K562 (cell line): Measurements from ENCODE around the gene IFI27L1. TPM values are rescaled to one million over a fixed set of nuclear protein-coding genes. Genes with fewer than 3 reads are reported as not detected.

Experiments
- ARID2 ChIP-seq: fragments of 450-650 bp; IDR thresholded peaks from 2 replicates; pipeline ENCODE4 v1.6.1; 2017; ENCODE audit warnings: antibody characterized with exemption, mild to moderate bottlenecking
- CBX1 ChIP-seq: sonication (generic); IDR thresholded peaks from 2 replicates; pipeline ENCODE4 v1.6.1; 2016; ENCODE audit warnings: antibody characterized with exemption, low read depth, mild to moderate bottlenecking
- CBX3 ChIP-seq, 2 experiments: IDR thresholded peaks; 1 replicate in 1 of 2; 2 replicates in 1 of 2; pipeline ENCODE4 v1.6.1; 2012; ENCODE audit warnings: inconsistent platforms in 2 of 2, low read length in 2 of 2, borderline replicate concordance in 1 of 2, control low read depth in 1 of 2
- E2F8 ChIP-seq: fragments of 450-650 bp; IDR thresholded peaks from 2 replicates; pipeline ENCODE4 v1.7.1; 2018; ENCODE audit warnings: mild to moderate bottlenecking, low read depth; ENCODE audit not compliant: partially characterized antibody
- ERF ChIP-seq: fragments of 450-650 bp; formaldehyde crosslinking; IDR thresholded peaks from 2 replicates; pipeline ENCODE4 v1.4.0; 2020; ENCODE audit warnings: mild to moderate bottlenecking, mixed read lengths
- GTF2B ChIP-seq: IDR thresholded peaks from 2 replicates; pipeline ENCODE4 v1.6.1; 2011; ENCODE audit not compliant: insufficient read length; ENCODE audit errors: extremely low read depth
- HDAC3 ChIP-seq: fragments of 450-650 bp; IDR thresholded peaks from 2 replicates; pipeline ENCODE4 v1.6.1; 2018; ENCODE audit warnings: borderline replicate concordance, mild to moderate bottlenecking, moderate library complexity; ENCODE audit not compliant: partially characterized antibody
- LEF1 ChIP-seq: fragments of 450-650 bp; IDR thresholded peaks from 2 replicates; pipeline ENCODE4 v1.6.1; 2016; ENCODE audit warnings: mild to moderate bottlenecking
- PHTF2 ChIP-seq: fragments of 250-450 bp; sonication (Bioruptor Pico); IDR thresholded peaks from 2 replicates; pipeline ENCODE4 v1.5.0; 2021; ENCODE audit warnings: mild to moderate bottlenecking
- PML ChIP-seq: IDR thresholded peaks from 2 replicates; pipeline ENCODE4 v1.6.1; 2012; ENCODE audit warnings: low read length, inconsistent platforms
- PPARD ChIP-seq: fragments of 250-450 bp; sonication (Bioruptor Pico); IDR thresholded peaks from 2 replicates; pipeline ENCODE4 v1.8.0; 2022; ENCODE audit warnings: inconsistent platforms, mild to moderate bottlenecking, moderate library complexity
- SIN3A ChIP-seq, 2 experiments: fragments of 150-350 bp in 1 of 2; IDR thresholded peaks; 2 replicates each; pipeline ENCODE4 v1.6.1; 2011 to 2016; ENCODE audit warnings: borderline replicate concordance in 2 of 2, low read depth in 2 of 2, low read length in 2 of 2, mild to moderate bottlenecking in 2 of 2, moderate library complexity in 2 of 2; ENCODE audit not compliant: control insufficient read depth in 1 of 2
- SREBF1 ChIP-seq: fragments of 150-350 bp; IDR thresholded peaks from 2 replicates; pipeline ENCODE4 v1.6.1; 2014; ENCODE audit warnings: antibody characterized with exemption, low read depth, low read length, borderline replicate concordance
- SRF ChIP-seq, 2 experiments: fragments of 250-450, 450-650 bp in 1 of 2; sonication (Bioruptor Pico) in 1 of 2; sonication (generic) in 1 of 2; formaldehyde crosslinking; IDR thresholded peaks; 2 replicates each; pipeline versions ENCODE4 v1.5.0 to v1.5.1; 2020 to 2022; ENCODE audit warnings: mild to moderate bottlenecking in 1 of 2, missing genetic modification reagents in 1 of 2
- ZEB2 ChIP-seq: fragments of 450-650 bp; IDR thresholded peaks from 2 replicates; pipeline ENCODE4 v1.6.1; 2016
- ZFP36 ChIP-seq: fragments of 150-350 bp; IDR thresholded peaks from 2 replicates; pipeline ENCODE4 v1.6.1; 2018; ENCODE audit warnings: low read length, low read depth; ENCODE audit not compliant: partially characterized antibody
- ZNF3 ChIP-seq: fragments of 250-450 bp; sonication (Bioruptor Pico); IDR thresholded peaks from 2 replicates; pipeline ENCODE4 v1.5.0; 2021; ENCODE audit warnings: mild to moderate bottlenecking, moderate library complexity
- ZNF639 ChIP-seq, 2 experiments: fragments of 200-800 bp in 1 of 2; sonication (Bioruptor generic) in 1 of 2; sonication (generic) in 1 of 2; formaldehyde crosslinking in 1 of 2; IDR thresholded peaks in 1 of 2; conservative IDR thresholded peaks in 1 of 2; 2 replicates each; pipeline versions ENCODE4 v1.5.0 to v1.6.1; 2016 to 2020; ENCODE audit warnings: missing compliant biosample characterization in 1 of 2, missing genetic modification characterization in 1 of 2, missing genetic modification reagents in 1 of 2
- ZNF766 ChIP-seq: fragments of 200-800 bp; sonication (Bioruptor generic); conservative IDR thresholded peaks from 2 replicates; pipeline ENCODE4 v1.6.1; 2016; ENCODE audit warnings: missing genetic modification characterization, missing compliant biosample characterization
- polyA plus RNA-seq, 8 experiments: library from polyadenylated mRNA; depleted of rRNA in 4 of 8; stranded (reverse) in 5 of 8; unstranded in 3 of 8; fragments of >200 nt; fragmentation: Nextera tagmentation in 2 of 8; fragmentation: Illumina TruSeq in 1 of 8; extraction: Ambion mirVana in 2 of 8; extraction: Trizol in 1 of 8; gene quantifications; 2 replicates each; pipeline versions ENCODE4 v1.2.1 to v1.2.3, GENCODE V29; 2011 to 2014; ENCODE audit warnings: inconsistent platforms in 1 of 8, missing spikeins in 1 of 8
- total RNA-seq, 7 experiments: library from RNA; depleted of rRNA in 6 of 7; stranded (reverse); fragments of >200 nt in 6 of 7; fragmentation: Illumina TruSeq in 2 of 7; extraction: Trizol in 2 of 7; gene quantifications; 2 replicates each; pipeline versions ENCODE4 v1.2.1 to v1.2.3, GENCODE V29; 2011 to 2021; ENCODE audit warnings: low replicate concordance in 1 of 7

Gene IFI27L1
- total and polyA plus RNA-seq, 9 of the 15 experiments (the other 6 are each of a cell fraction or from before 2014, with no cell fraction given): 14.5 to 28.0 (median 23.8) TPM

GRCh38 chr14:94080621-94081385 lies at the start of gene IFI27L1, which contains the start of gene DDX24 (continued):
- TF ChIP-seq ZNF3 (CRISPR knock-in tag) (no peak), SREBF1 (no peak), GTF2B (no peak), CBX3 (IDR thresholded peaks at IDR 0.05; ENCODE audit: borderline replicate concordance in 1 of 2, low read length in 2 of 2) (0 out of 3 replicates have a peak, but pooled peaks of 1 of the 2 experiments have one; percentile 23), SRF (CRISPR knock-in tag; IDR thresholded peaks at IDR 0.05) (no peak), ZNF766 (CRISPR knock-in tag) (no peak), ZFP36 (no peak), HDAC3 (no peak), CBX1 (no peak), LEF1 (no peak), SIN3A (IDR thresholded peaks at IDR 0.05; ENCODE audit: borderline replicate concordance in 2 of 2, control insufficient read depth in 1 of 2, low read depth in 2 of 2, low read length in 2 of 2) (peak; percentile 41 to 56; a peak in 2 of 4 replicates), ARID2 (no peak), PHTF2 (CRISPR knock-in tag) (no peak), PPARD (CRISPR knock-in tag) (no peak), E2F8 (peak; percentile 33), ZEB2 (no peak), ZNF639 (CRISPR knock-in tag; conservative IDR thresholded peaks at IDR 0.05 in 1 of 2, IDR thresholded peaks at IDR 0.05 in 1 of 2) (no peak), ERF (no peak), PML (no peak; the same call in 1 of the 2 replicates)
